Measurements from ENCODE around the gene KRT72. TPM values are rescaled to one million over a fixed set of nuclear protein-coding genes. Genes with fewer than 3 reads are reported as not detected.

The KRT72 gene
- 0.18 TPM for total RNA-seq

DNA sequence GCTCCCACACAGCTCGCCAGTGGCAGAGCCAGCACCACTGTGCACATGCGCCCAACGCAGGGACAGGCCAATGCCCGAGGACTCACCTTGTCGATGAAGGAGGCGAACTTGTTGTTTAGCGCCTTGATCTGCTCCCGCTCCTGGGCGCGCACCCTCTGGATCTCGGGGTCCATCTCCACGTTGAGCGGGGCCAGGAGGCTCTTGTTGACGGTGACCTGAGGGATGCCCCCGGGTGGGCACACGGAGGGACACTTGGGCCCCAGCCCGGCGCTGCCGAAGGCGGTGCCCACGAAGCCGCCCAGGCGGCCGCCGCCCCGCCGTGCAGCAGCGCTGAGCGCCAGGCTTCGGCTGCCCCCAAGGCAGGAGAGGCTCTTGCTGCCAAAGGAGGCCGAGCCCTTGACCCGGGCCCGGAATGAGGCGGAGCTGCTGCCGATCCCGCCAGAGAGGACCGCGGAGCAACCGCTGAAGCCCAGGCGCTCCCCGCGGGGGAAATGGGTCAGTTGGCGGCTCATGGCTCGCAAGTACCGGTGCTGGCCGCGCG lies at the start of gene KRT72:
KRT72 (minus strand) TSS at position 523 of the 541 bp plus-strand sequence; CDS start at position 512, 11 bp downstream.
- intact Hi-C loops (cut with DNase I), result no loop called here
- ATAC-seq (no peak), DNase-seq (ENCODE audit: low spot score) (no peak)

DNA sequence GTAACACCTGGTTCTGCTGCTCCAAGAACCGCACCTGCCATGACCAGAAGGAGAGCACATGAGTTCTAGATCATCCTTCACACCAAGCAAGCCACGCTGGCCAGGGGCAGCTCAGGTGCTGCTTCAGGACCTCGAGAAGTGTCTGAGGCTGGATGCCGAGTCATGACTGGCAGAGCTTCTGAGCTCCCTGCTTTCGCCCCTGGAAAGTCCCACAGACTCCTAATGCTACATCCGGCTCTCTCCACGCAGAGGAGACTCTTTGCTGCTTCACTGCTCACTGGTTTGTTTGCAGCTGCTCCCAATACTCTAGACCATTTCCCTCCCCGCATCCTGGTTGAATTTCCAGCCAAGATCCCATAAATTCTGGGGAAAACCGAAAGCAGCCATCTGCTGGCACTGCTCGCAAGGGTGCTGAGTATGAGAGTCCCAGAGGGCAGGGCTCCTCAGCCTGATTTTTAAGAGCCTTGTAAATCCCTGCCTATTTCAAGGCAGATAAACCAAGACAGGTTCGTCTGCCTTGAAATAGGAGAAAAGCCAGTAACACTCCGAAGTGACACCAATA lies 49.3 kb upstream of the KRT72 start:
- ATAC-seq (no peak), DNase-seq (ENCODE audit: low spot score) (no peak)
- intact Hi-C loops (cut with DNase I), result no loop called here

DNA sequence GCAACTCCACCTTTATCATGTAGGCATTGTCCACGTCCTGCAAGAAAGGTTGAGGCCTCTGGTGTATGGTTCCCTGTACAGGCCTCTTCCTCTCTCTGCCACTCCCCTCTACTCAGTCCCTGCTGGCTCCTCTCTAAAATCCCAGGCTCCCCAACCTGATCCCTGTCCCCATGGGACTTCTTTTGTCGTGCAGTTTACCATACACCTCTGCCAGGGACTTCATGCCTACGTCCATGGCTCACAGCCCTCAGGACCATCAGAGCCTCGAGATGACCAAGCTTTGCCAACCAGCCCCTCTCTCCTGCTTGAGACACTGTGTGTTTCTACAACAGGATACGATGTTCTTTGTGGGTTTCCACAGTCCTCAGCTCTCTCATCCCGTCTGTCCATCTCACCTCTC lies 47.8 kb upstream of the KRT72 start:
- DNase-seq (ENCODE audit: low spot score) (no peak), ATAC-seq (no peak)
- intact Hi-C loops (cut with DNase I), result no loop called here

DNA sequence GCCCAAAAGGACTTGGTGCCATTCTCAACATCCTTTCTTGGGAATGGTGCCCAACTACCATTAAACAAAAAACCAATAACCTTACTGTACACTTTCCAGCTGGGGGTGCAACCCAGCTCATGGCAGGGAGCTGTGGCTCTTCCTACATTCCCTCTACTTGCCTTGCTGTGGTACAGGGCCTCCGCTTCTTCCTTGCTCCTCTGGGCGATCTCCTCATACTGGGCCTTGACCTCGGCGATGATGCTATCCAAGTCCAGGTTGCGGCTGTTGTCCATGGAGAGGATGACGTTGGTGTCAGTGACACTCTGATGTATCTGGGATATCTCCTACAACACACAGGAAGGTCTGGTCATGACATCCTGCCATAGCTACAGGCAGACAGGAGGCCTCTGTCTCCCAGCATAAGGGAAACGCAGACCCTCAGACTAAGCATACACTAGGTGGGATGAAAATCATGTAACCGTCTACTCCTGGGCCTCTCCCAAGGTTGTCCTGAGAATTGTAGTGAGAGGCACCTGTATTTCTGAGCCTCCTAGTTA lies 46.8 kb upstream of the KRT72 start:
- ATAC-seq (no peak), DNase-seq (ENCODE audit: low spot score) (no peak)
- intact Hi-C loops (cut with DNase I), result no loop called here

DNA sequence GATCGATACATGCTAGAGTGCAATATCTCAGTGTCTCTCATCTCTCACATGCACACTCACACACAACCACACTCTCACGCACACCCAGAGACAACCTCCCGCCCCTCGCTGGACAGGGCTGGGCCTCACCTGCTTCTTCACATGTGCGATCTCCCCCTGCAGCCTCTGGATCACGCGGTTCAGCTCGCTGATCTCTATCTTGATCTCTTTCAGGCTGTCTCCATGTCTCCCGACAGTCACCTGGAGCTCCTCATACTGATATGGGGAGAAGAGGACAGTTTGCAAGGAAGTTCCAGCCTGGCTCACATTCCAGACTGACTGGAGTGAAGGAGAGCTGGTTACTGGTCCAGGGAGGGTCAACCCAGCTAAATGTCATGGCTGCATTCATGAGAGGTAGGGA lies 46.3 kb upstream of the KRT72 start:
- intact Hi-C loops (cut with DNase I), result no loop called here
- no peak for ATAC-seq

DNA sequence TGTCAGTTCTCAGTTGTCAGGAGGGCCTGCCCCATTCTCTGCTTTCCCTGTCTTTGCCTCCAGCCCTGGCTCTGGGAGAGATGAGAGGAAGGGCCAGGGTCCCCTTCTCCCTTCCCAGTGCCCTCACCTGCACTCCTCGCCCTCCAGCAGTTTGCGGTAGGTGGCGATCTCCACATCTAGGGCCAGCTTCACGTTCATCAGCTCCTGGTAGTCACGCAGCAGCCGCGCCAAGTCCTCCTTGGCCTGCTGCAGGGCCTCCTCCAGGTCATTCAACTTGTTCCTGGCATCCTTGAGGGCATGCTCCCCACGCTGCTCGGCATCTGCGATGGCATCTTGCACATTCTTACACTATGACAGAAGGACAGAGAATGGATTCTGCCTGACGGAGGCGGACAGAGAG lies 45.4 kb upstream of the KRT72 start:
- intact Hi-C loops (cut with DNase I), result no loop called here
- DNase-seq (ENCODE audit: low spot score), result no peak
- no peak for ATAC-seq

More for the DNA sequence above, 46.3 kb upstream of the KRT72 start:
- no peak for DNase-seq (ENCODE audit: low spot score)

DNA sequence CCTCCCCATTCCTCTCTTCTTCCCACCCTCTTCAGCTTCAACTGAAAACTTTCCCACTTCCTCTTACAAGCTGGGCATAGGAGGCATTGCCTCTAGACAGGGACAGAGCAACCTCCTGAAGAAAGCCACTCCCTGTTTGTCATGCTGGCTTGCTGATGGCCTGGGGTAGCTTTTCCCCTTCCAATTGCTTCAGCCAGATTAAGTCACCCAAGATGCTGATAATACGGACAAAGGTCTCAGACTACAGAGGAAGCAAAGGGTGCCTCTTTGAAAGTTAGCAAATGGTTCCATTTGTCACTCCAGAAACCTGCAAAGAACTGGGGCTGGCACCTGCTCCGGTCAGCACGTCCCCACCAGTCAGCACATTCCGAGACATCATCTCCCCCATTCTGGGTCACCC lies 44.7 kb upstream of the KRT72 start:
- intact Hi-C loops (cut with DNase I), result no loop called here
- no peak for ATAC-seq
- DNase-seq (ENCODE audit: low spot score), result no peak

DNA sequence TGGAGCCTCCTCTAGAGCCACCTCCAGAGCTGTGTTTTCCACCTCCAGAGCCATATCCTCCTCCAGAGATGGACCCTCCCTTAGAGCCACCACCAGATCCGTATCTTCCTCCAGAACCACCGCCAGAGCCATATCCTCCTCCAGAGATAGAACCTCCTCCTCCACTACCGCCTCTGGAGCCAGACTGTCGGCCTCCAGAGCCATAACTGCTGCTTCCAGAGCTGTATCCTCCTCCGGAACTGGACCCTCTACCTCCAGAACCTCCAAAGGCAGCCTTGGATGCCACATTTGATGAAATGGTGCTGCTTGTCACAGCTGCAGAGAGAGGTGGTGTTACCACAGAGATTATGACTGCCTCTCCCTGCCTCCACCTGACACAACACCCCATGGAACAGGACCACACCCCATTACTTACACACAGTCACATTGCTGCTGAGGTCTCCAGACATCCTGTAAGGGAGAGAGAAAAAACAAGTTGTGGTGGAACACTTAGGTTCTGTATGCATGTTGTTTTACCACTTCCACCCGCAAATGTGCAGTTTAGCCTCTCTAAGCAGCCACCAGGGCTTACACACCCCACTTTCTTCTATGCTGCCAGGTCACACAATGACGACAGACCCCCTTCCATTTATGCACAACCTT lies 44.0 kb upstream of the KRT72 start:
- DNase-seq (ENCODE audit: low spot score) (no peak), ATAC-seq (peak; percentile 13)
- intact Hi-C loops (cut with DNase I), result no loop called here

DNA sequence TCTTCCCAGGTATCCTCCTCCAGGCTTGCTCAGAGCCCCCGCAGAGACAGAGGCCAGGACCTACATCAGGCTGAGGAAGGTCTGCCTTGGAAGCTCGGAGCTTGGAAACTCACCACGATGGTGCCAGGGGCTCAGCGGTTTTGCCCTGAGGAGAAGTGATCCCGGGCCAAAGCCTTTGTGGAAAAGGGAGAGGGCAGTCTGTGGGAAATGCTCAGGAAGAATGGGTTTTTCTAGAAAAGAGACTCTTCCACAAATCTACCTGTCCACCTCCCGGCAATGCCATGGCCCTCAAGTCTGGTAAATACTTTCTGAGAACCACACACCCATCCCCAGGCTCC lies 42.8 kb upstream of the KRT72 start:
- DNase-seq (ENCODE audit: low spot score) (no peak), ATAC-seq (no peak)
- intact Hi-C loops (cut with DNase I), result no loop called here

DNA sequence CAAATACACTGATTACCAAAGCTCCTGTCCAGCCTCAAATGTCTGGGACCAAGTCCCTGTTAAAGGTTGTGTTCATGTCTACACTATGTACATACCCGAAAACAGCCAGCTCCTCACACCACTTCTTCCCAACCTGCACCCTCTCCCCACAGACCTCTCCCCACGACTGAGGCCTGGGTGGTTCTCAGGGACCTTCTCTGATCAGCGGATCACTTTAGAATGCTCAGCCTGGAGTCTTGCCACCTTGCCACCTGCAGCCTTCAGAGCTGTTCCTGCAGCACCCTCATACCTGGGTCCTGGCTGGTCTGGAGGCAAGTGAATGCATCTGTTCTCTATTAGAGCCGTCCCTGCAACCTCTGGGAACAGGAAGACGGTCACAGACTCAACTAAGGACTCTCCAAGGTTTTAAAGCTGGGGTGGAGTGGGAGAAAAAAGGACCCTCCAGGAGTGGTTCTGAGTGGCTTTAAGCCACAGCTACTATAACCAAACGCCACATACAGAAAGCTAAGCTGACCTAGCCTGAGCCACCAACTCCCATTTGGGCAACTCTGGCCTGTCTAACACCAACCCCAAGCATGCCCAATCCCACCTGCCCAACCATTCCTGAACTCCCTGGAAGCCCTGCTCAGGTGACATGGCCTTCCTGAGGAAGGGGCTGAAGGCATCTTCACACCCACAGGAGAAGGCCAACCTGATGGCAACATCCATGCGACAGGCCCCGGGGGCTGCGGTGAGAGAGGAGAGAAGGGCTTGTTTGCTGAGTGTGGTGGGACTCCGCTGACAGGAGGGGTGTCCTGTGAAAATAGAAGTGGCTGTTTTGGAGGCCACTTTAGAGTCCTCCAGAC lies 42.2 kb upstream of the KRT72 start:
- intact Hi-C loops (cut with DNase I), result no loop called here
- ATAC-seq (no peak), DNase-seq (ENCODE audit: low spot score) (no peak)

DNA sequence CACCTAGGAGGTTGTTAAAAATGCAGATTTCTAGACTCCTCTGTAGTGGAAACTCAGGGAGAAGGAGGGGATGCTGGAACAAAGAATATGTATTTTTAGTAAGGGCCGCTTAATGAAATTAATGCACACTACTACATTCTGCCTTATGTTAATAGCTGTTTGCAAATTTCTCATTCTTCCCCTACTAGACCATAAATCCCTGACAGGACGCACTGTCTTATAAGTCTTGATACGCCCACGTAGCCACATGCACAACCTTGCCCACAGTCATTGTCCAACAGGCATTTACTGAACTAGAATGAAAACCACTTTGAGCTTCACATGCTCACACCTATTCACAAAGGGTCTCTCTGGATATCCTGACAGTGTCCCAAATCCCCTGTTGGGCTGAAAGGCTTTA lies 40.2 kb upstream of the KRT72 start:
- intact Hi-C loops (cut with DNase I), result no loop called here
- no peak for DNase-seq (ENCODE audit: low spot score)
- no peak for ATAC-seq

DNA sequence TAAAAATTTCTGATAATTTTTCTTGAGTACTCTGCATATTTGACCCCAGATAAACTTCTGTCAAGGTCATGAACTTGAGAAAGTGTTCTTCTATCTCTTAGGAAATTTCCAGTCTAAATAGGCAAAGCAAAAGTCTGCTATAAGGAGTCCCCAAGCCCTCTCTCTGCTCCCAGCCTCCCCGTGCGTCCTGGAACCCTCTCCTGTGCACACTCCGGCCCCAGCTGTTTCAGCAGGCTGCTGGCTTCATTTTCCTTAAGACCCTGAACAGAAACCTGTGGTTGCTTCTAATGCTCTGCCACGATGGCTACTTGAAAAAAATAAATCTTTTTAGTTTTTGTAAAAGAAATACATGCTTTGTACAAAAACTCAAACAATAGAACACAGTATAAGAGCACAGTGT lies 36.0 kb upstream of the KRT72 start:
- DNase-seq (ENCODE audit: low spot score) (no peak), ATAC-seq (no peak)
- intact Hi-C loops (cut with DNase I), result no loop called here

DNA sequence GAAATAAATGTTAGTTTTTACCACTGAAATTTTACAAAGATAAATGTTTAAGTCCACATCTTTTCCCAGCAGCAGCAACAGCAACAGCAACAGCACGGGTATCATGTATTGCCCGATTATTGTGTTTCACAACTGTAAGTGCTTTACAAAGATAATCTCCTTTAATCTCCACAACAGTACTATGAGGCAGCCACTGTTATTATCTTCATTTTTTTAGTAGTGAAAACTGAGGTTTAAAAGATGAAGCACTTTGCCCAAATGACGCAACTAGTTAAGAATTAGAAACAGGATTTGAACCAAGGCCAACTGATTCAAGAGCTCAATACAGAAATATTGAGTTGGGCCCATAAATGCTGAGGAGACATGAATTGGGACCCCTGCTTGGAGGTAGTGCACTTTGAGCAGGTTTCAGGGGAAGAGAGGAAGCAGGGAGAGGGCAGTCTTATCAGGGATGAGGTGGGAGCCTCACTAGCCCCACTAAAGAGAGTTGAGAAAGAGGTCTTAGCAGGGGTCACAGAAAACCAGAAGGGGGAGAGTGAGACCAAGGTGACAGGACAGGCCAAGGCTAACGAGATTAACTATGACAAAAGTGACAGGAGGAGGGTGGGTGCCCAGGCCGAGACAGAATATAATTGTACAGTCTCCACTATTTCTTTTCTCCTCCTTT lies 35.5 kb upstream of the KRT72 start:
- no peak for DNase-seq (ENCODE audit: low spot score)
- no peak for ATAC-seq
- intact Hi-C loops (cut with DNase I), result no loop called here

DNA sequence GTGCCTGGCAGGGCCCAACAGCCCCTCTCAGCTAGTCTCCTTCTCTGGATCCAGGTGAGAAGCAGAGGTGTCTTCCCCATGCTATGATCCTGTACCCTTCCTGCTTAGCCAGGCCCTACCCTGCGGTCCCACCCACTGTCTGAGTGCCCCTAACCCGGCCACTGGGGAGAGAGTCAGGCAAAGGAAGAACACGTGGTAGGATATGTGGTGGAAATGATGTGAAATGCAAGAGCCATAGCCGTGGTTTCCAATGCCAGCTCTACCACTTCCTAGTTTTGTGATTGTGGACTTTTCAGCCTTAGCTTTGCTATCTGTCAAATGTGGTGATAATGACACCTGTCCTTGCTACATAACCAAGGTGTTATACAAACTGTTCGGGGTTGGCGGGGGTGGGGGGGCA lies 34.9 kb upstream of the KRT72 start:
- ATAC-seq (no peak), DNase-seq (ENCODE audit: low spot score) (no peak)
- intact Hi-C loops (cut with DNase I), result no loop called here

DNA sequence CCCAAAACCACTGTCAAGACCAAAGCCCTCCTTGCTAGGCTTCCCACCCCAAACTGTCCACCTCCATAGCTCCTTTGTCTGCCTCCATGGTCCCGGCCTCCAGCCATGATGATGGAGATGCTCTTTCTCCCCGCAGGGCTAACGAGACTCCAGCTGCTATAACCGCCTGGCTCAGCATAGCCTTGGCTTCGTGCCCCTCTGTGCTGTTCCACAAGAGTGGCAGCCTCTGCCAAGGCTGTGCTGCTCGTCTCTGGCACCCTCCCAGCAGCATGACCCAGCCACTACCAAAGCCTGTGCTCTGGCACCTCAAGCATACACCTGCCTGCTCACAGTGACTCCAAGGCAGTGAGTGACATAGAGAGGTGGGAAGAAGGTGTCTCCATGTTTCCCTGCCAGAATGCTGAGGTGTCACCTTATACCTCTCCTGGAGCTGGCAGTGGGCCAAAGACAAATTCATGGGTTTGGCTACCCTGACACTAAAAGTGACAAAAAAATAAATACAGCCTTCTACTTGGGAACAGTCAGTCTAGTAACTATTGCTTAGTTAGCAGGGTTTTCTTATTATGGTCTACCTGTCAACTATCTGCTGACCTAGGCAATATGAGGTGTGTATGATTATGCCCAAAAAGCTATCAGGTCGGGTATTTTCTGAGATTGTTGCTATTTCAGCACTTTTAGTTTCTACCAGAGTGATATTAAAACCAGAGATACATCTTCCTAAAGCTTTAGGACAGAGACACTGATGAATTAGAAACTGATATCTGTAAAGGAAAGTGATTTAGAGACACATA lies 33.2 kb upstream of the KRT72 start:
- DNase-seq (ENCODE audit: low spot score), result no peak
- ATAC-seq, result no peak
- intact Hi-C loops (cut with DNase I), result no loop called here

DNA sequence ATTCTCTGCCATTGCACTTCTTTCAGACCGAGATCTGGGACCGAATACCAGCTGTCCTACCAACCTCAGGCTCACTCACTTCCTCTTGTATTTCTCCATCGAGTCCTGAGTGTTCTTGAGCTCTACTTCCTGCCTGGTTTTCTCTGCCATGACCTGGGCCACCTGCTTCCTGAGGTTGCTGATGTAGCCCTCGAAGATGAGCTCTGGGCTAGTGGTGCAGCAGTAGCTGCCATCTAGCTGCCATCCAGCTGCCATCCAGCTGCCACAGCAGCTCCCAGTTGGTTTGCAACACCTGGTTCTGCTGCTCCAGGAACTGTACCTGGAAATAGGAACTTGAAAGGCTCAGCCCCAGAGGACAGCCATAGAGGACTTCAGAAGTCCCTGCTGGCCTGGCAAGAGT lies 32.1 kb upstream of the KRT72 start:
- intact Hi-C loops (cut with DNase I), result no loop called here
- no peak for ATAC-seq
- DNase-seq (ENCODE audit: low spot score), result no peak

DNA sequence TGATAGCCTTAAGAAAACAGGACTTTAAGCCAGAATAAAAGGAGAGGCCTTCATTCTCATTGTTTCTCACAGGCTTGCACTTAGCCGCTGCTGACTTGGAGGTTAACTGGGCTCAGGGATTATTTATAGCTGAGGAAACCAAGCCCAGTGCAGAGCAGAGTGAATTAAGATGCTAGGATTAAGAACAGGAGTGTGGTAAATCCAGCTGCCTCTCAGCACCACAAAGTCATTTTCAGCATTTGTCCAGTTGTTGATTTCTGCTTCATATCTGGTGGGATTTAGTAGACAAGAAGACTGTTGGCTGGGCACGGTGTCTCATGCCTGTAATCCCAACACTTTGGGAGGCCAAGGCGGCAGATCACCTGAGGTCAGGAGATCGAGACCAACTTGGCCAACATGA lies 31.4 kb upstream of the KRT72 start:
- intact Hi-C loops (cut with DNase I), result no loop called here
- no peak for DNase-seq (ENCODE audit: low spot score)
- ATAC-seq, result no peak

DNA sequence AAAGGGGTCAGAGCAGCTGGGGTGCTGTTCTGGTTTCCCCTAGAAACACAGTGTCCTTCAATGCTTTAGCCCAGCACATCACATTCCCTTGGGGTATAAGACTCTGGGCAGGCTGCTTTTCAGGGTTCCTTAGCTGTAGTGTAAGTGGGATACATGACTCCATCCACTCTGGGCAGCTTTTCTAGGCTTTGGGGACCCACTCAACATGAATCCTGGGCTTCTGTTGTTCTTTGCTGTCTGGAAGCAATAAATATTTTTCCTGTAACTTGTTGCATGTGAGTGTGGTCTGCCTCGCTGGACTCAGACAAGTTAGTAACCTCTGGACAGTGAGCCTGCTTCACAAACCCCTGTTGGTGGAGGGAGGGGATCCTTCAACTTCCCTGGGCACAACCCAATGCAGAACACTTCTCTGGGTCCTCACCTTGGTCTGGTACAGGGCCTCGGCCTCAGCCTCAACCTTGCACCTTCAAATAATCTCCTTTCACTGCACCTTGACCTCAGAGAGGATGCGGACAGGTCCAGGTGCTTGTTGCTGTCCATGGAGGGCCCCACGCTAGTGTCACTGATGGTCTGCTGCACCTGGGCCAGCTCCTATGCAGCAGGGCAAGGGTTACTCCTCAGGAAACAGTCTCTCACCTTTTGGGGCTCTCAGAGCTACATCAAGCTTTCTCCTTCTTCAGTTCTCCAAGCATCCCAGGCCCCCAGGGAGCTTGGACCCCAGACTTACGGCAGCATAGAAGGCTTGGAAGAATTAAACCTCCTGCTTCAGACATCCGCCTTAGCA lies 30.6 kb upstream of the KRT72 start:
- ATAC-seq (no peak), DNase-seq (ENCODE audit: low spot score) (no peak)
- intact Hi-C loops (cut with DNase I), result no loop called here
